Thoracic aorta (tissue), 2 donors: Measurements from ENCODE around the gene TSHZ2. TPM values are rescaled to one million over a fixed set of nuclear protein-coding genes. Genes with fewer than 3 reads are reported as not detected.

Experiments used
- ATAC-seq: fragments of 150-250 bp; one replicate; pipeline ENCODE4 v1.8.0; 2017; ENCODE audit warnings: low read depth; ENCODE audit not compliant: insufficient number of reproducible peaks, low FRiP score
- DNase-seq: peaks from one replicate; pipeline ENCODE4 v3.0.0-alpha.2; 2020; ENCODE audit warnings: low spot score
- H3K27ac ChIP-seq, 2 donors: fragments of 200-600 bp; sonication (generic); 1 replicate in 1 of 2; 2 replicates in 1 of 2; pipeline ENCODE4 v1.5.1; 2016; ENCODE audit warnings: mild to moderate bottlenecking in 2 of 2, moderate library complexity in 2 of 2
- H3K27me3 ChIP-seq: fragments of 200-600 bp; sonication (generic); replicated peaks from 2 replicates; pipeline ENCODE4 v1.6.0; 2016; ENCODE audit warnings: mild to moderate bottlenecking; ENCODE audit not compliant: insufficient read depth
- H3K36me3 ChIP-seq: fragments of 200-600 bp; sonication (generic); one replicate; pipeline ENCODE4 v1.5.1; 2016
- H3K4me1 ChIP-seq, 2 donors: fragments of 200-600 bp; sonication (generic); 1 replicate in 1 of 2; 2 replicates in 1 of 2; pipeline versions ENCODE4 v1.5.1 to v1.6.0; 2016; ENCODE audit warnings: low read depth in 2 of 2, mild to moderate bottlenecking in 1 of 2; ENCODE audit not compliant: control insufficient read depth in 1 of 2
- H3K4me3 ChIP-seq: fragments of 200-600 bp; sonication (generic); 2 replicates; pipeline ENCODE4 v1.5.1; 2016; ENCODE audit warnings: mild to moderate bottlenecking
- H3K9me3 ChIP-seq: fragments of 200-600 bp; sonication (generic); 2 replicates; pipeline ENCODE4 v1.5.1; 2016
- total RNA-seq, 2 donors: library from RNA; depleted of rRNA; stranded (reverse); fragments of >200 nt; gene quantifications; one replicate each; pipeline versions ENCODE4 v1.1.0 to v1.2.3, GENCODE V29; 2016
- TF ChIP-seq, protein P1 (sequence below): fragments of 200-600 bp; sonication (generic); IDR thresholded peaks from one replicate; pipeline ENCODE4 v1.5.1; 2019; ENCODE audit warnings: antibody characterized with exemption

The TSHZ2 gene
- total RNA-seq, 2 donors from 2014 or later: 8.4 to 32.6 TPM

DNA sequence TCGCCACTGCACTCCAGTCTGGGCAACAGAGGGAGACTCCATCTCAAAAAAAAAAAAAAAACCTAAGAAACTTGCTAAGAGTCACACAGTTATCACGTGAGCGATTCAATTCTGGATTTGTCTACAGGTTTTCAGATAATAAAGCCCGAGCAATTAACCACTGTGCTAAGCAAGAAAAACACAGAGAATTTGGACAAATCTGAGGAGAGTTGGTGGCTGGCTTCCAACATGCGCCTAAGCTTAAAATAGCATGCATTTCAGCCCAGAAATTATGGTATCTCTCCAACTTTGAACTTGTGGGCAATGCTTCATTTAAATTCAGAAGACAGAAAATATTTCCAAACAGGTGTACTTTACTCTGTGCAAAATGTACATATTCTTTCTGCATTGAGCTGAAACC lies 232.9 kb downstream of the TSHZ2 start:
- no peak overlapping the region for H3K4me3 ChIP-seq
- no peaks in the 10 kb centered on the region for H3K36me3 ChIP-seq
- H3K27ac ChIP-seq: no peak overlapping the region
- TF ChIP-seq, protein P1, sequence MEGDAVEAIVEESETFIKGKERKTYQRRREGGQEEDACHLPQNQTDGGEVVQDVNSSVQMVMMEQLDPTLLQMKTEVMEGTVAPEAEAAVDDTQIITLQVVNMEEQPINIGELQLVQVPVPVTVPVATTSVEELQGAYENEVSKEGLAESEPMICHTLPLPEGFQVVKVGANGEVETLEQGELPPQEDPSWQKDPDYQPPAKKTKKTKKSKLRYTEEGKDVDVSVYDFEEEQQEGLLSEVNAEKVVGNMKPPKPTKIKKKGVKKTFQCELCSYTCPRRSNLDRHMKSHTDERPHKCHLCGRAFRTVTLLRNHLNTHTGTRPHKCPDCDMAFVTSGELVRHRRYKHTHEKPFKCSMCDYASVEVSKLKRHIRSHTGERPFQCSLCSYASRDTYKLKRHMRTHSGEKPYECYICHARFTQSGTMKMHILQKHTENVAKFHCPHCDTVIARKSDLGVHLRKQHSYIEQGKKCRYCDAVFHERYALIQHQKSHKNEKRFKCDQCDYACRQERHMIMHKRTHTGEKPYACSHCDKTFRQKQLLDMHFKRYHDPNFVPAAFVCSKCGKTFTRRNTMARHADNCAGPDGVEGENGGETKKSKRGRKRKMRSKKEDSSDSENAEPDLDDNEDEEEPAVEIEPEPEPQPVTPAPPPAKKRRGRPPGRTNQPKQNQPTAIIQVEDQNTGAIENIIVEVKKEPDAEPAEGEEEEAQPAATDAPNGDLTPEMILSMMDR: no peak
- no peaks in the 10 kb centered on the region for H3K27me3 ChIP-seq
- ATAC-seq: no peak
- no peak for DNase-seq
- H3K9me3 ChIP-seq: no peaks in the 10 kb centered on the region
- no peaks in the 10 kb centered on the region for H3K4me1 ChIP-seq

DNA sequence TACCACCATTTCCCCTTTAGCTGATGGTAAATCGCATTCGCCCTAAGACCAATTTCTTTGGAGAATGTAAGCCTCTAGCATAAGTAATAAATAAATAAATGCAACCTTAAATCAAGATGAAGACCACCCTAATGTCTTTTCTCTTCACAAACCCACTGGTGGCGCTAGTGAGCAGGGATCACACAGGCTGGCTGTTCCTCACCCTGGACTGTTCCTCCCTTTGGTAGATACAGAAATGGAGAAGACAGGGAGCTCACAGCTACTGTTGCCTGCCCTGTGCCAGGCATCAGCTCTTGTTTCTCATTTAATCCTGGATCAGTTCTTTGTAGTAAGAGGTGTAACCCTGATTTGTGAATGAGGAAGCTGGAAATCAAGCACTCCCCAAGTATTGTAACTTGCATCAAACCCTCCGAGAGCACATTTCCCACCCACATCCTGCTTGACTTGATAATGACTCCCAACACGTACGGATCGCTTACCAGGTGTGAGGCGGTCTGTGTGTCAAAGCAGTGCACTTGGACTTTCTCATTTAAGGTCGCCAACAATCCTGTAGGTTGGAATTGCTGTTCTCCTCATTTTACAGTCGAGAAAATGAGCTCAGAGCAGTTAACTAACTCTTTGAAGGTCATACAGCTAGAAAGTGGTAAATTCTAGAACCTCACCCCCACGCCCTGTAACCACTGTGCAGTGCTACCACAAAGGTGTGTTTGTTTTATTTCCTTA lies 236.1 kb downstream of the TSHZ2 start:
- Histone ChIP-seq H3K27ac (no peak overlapping the region), H3K27me3 (no peaks in the 10 kb centered on the region), H3K36me3 (no peaks in the 10 kb centered on the region), H3K9me3 (no peaks in the 10 kb centered on the region), H3K4me3 (no peak overlapping the region), H3K4me1 (no peaks in the 10 kb centered on the region)
- TF ChIP-seq, protein P1: no peak
- no peak for ATAC-seq
- no peak for DNase-seq

DNA sequence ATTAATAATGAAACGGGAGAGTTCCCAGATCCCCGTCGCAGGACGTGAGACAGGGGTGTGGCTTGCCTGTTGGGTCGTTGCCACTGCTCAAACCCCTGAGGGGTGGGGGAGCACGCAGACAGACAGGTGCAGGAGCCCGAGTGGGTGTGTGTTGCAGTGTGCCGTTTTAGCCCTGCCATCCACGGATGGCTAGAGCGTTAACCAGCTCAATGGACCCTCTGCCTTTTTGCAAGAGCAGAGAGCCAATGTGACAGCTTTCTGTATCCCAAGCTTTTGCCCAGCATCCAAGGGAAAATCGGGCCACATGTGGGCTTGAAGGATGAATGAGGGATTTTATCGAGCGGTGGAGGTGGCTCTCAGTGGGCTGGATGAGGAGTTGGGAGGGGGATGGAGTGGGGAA lies 237.9 kb downstream of the TSHZ2 start:
- H3K4me3 ChIP-seq: no peak overlapping the region
- H3K27me3 ChIP-seq: no peaks in the 10 kb centered on the region
- H3K27ac ChIP-seq: no peak overlapping the region
- ATAC-seq (no peak), DNase-seq (no peak)
- TF ChIP-seq, protein P1: no peak
- no peaks in the 10 kb centered on the region for H3K36me3 ChIP-seq
- no peaks in the 10 kb centered on the region for H3K4me1 ChIP-seq
- H3K9me3 ChIP-seq: no peaks in the 10 kb centered on the region

DNA sequence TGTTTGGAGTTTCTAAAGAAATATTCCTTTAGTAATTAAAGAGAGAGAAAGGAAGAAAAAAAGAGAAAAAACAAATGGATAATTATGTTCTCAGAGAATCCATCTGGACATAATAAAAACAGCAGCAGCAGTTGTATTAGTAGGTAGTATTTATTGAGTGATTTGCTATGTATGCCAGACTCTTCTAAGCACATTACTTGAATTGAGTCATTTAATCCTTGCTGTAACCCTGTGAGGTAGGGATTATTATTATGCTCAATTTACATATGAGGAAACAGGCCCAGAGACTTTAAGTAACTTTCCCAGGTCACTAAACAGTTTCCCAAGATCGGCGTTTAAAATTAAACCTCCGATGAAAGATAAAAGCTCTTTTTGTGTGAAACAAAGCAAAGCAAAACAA lies 238.8 kb downstream of the TSHZ2 start:
- Histone ChIP-seq H3K9me3 (no peaks in the 10 kb centered on the region), H3K27me3 (no peaks in the 10 kb centered on the region), H3K36me3 (no peaks in the 10 kb centered on the region), H3K27ac (no peak overlapping the region), H3K4me1 (no peaks in the 10 kb centered on the region), H3K4me3 (no peak overlapping the region)
- no peak for DNase-seq
- ATAC-seq: no peak
- TF ChIP-seq, protein P1: no peak

DNA sequence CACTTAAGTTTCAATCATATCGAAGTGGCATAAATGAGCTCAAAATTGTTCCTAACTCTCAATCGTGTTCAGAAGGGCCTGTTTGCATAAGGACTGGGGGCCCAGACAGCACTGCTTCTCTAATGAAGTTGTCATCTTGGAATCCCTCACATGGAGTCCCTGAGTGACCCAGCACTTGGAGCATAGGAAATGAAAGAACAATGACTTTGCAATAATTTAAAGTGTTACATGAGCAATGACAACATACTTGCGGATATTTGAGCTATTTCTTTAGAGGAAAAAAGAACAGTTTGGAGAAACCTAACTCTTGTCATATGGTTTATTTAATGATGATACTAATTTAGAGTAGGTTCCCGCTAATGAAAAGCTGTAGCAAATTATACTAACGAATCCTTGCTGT lies 239.9 kb downstream of the TSHZ2 start:
- Histone ChIP-seq H3K4me1 (no peaks in the 10 kb centered on the region), H3K36me3 (no peaks in the 10 kb centered on the region), H3K27ac (no peak overlapping the region), H3K4me3 (no peak overlapping the region), H3K9me3 (no peaks in the 10 kb centered on the region), H3K27me3 (no peaks in the 10 kb centered on the region)
- DNase-seq: no peak
- TF ChIP-seq, protein P1: no peak
- ATAC-seq: no peak
